ENCODE data around the gene MSRB1.

DNA sequence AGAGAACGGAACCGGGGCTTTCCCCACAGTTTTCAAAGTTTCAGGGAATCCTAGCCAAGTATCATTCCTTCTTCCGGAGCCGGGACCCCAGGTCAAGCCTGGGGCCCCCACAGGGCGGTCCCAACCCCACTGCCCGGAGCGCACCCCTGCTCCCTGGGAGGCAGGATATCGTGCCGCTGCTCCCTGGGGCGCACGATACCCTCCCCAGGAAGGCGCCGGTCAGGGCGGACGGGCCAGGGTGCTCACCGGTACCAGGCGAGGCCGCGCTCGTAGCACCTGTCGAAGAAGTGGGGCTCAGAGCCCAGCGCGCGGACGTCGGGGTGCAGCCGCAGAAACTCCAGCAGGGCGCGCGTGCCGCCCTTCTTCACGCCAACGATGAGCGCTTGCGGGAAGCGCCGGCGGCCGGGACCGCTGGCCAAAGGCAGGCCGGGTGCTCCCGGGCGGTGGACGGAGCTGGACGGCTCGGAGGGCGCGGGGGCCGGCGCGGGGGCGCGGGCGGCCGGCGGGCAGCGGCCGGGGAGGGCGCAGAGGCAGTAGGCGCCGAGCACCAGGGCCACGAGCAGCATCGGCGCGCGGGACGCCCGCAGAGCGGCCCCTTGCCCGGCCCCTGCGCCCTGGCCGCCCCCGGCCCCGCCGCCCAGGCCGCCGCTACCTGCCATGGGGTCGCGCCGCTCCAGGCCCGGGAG, 25.2 kb downstream of the MSRB1 start:
- TF ChIP-seq EZH2 (IDR thresholded peaks at IDR 0.05; ENCODE audit: low read depth) (no peak), CTCF (conservative IDR thresholded peaks at IDR 0.05) (no peak)

Data from PC-9 (cell line).